Glomerular visceral epithelial cell (primary cell): ENCODE results near the gene FAM120B.

Experiments used
- DNase-seq: peaks from one replicate; pipeline ENCODE4 v3.0.0-alpha.2; 2016; ENCODE audit errors: extremely low spot score

FAM120B gene

DNA sequence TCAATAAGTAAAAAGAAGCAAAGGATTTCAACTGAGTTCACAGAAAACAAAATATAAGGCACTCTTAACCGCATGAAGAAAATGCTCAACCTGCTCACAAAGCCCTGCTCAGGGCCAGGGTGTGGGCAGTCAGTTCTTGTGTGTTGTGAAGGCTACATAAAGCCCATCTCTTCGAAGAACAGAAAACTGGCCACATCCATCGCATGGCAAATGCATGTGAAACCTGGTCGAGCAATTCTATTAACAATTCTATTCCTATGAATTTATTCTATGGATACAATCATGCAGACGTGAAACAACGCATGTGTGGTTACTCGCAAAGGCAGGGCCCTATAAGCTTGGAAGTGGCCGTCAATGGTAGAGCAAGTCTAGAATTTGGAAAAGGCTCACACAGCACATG, 136.0 kb downstream of the FAM120B start:
- DNase-seq: no peak

GRCh38 chr6:170443151-170443662, 136.6 kb downstream of the FAM120B start:
- no peak for DNase-seq

- no peak for DNase-seq
Observed at GRCh38 chr6:170444056-170444591, 137.6 kb downstream of the FAM120B start.

- DNase-seq: peak; percentile 22
Observed at GRCh38 chr6:170444811-170445211, 138.3 kb downstream of the FAM120B start.

DNA sequence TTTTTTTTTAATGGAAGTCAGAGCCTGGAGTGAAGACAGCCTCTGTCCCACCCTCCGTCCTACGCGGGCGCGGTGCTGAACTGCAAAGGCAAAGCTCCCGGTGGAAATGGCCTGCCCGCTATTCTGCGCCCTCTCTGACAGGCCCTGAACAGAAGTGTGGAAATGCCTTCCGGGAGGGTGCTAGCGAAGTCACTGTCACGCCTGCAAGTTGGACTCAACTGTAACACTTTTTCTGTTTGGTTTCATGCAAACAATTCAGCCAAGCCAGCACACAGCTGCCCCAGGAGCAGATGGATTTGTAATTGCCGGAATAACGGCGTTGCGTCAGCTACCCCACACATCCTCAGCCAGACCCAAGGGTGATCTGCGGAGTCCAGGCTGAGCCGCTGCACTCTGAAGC, 138.9 kb downstream of the FAM120B start:
- DNase-seq: no peak

- DNase-seq: no peak
Observed at GRCh38 chr6:170445971-170446370, 139.4 kb downstream of the FAM120B start.

DNA sequence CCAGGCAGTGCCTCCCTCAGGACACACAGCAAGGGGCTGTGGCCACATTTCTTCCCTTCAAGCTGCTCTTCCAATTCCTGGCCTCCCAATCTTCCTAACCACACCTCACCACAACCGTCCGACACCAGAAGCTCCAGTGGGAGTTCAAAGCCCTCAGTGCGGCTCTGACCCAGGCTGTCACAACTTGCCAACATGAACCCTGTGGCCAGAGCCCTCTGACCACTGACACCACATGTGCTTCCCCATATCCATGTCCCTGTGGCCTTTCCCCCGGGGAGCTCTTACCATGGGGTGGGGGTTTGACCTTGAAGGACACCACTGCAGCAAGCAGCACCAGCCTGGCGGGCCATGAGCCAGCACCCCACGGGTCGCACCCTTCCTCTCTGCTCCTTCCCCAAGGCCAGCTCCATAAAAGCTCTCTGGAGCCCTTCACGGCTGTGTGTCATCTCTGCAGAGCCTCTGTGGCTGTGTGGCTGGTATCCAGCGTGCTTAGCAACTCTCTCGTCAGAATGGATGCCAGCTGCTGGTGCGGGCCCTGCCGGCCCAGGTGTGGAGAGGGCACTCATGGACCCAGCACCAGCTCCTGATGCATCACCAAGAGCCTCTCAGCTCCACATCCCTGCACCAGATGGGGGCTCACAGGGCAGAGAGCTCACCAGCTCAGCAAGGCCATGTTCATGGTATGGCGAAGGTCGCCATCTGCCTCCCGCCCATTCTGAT, 140.4 kb downstream of the FAM120B start:
- no peak for DNase-seq

DNA sequence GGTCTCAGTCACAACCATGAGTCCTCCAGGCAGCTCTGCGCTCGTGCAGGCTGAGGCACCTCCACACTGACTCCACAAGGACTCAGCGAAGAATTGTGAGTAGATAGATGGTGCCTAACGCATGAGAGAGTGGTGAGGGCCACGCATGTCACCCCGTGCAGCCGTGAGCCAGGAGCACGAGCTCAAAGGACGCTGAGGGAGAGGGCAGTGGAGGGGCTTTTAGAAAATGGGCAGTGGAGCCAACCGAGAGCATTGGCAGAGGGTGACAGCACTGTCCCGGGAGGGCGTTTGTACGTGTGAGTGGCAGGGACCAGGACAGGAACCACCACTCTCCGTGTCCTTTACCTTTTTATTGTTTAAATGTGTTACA, 141.0 kb downstream of the FAM120B start:
- DNase-seq: no peak

- DNase-seq: no peak
Observed at GRCh38 chr6:170448317-170448716, 141.8 kb downstream of the FAM120B start.

GRCh38 chr6:170448751-170449630, 142.4 kb downstream of the FAM120B start:
- DNase-seq: no peak

DNA sequence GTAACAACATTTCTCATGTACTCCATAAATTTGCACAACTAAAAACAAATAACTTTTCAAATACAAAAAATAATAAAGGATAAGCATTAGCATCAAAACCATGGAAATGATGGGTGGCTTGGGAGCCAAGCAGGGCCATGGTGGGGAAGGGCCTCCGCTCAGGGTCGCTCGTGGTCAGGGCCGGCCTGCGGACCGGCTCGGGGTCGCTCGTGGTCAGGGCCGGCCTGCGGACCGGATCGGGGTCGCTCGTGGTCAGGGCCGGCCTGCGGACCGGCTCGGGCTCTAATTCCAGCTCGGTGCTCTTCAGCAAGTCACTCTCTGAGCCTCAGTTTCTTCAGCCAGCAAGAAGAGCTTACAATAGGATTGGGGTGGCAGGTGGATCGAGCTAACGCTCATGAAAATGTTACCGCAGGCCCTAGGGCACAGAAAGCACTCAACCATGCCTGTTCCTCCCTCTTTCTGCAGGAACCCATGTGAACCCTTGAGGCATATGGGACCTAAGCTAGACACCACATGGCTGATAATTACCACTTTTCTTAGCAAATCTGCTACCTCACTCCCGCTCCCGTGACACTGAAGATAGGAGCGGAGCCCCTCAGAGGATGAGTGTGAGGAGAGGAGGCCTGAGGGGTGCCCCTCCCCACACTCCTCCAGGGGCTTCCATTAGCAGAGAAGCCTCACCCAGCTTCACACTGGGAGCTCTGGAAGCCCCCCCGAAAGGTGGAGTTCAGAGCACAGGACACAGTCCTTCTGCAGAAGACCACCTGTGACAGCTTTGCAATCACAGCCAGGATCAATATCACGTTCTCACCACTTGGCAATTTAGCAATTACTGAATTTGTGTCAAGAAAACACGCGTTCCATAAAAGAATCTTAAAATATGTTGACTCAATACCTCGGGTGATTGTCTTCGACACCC, 143.5 kb downstream of the FAM120B start:
- no peak for DNase-seq

DNA sequence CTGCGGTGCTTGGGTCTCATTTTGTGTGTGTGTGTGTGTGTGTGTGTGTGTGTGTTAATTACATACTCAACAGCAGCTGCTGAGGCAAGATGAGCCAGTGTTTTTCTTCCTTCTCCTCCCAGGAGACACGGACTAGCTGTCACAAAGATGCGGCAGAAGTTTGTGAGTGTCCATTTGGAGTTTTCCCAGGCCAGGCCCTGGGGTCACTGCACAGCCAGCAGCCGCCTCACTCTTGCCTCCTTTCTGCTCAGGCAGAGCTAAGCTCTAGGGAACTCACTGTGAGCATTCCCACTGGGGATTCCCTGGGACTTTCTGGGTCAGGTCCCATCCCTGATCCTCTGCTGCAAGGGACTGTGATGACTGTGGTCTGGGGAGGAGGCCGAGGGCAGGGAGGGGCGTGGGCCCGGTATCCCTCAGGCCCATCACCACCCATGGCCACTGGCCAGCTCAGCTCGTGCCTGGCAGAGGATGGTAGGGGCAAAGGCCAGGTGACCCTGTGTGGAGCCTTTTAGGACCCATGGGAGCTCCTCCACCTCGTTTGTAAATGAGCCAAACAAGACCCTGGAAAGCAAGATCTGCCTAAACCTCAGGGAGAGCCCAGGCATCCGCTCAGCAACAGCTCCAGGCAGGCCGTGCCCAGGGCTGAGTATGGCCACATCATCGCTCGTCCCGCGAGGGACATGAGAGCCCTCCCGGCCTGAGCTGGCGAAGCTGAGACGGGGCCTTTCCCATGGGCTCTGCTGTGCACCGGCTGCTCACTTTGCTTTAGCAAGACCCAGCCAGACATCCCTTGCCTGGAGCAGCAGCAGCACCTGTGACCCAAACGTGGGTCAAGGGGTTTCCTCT, 144.6 kb downstream of the FAM120B start:
- DNase-seq: no peak

GRCh38 chr6:170451762-170452651, 145.4 kb downstream of the FAM120B start:
- no peak for DNase-seq

DNA sequence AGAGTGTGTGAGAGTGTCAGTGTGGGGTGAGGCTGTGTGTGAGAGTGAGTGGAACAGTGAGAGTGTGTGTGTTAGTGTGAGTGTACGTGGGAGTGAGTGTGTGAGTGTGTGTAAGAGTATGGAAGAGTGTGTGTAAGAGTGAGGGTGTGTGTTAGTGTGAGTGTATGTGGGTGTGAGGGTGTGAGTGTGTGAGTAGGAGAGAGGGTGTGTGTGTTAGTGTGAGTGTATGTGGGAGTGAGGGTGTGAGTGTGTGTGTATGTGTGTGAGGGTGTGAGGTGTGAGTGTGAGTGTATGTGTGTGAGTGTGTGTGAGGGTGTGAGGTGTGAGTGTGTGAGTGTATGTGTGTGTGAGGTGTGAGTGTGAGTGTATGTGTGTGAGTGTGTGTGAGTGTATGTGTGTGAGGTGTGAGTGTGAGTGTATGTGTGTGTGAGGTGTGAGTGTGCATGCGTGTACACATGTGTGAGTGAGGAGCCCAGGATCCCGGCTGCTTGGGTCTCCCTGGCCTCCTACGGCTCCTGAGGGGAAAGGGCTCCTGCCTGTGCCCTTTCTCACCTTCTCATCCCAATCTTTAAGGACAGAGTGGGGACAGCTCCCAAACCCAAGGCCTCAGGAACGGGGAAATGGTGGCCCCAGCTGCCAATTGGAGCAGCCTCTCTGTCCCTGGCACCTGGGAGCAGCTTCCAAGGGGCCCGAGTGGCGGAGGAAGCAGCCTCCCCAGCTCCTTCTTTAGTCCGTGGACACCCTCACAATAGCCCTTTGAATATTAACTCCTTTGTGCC, 146.4 kb downstream of the FAM120B start:
- DNase-seq: no peak

DNA sequence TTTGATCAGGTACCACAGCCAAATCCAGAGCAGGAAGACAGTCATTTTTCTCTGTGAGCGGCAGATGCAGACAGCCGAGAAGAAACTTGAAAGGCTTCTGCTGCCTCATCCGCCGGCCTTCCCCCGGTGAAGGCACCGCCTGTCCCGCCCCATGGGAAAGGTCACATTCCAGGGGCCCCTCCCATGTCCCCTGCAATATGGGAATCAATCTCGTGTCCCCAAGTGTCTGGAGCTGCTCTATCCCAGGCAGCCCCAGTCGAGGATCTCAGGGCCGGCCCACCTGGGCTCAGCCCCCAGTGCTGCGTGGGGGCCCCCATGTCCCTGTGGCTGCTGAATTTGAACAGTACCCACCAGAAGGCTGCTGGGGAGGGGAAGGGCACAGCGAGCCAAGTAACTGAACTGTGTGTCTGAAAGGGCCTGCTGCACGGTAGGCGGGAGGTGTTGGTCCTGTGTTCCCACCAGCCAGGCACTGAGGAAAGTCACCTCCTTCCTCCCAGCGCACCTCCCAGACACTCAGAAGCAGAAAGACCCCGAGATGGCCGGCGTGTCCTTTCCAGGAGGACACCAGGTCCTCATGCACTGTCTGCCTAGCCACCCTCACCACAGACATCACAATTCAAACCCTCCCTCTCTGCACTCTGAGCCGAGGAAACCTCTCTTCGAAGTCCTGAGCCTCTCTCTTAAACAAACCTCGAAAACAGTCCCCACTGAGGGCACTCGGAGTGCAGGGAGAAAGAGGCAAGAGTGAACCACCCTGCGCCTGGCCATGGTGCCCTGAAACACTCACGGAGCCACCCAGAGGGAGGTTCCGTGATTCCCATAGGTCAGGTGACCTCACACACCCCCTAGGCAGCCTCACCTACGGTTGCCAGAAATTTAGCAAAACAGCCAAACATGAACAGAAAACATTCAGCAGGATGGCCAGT, 147.3 kb downstream of the FAM120B start:
- DNase-seq: no peak

DNA sequence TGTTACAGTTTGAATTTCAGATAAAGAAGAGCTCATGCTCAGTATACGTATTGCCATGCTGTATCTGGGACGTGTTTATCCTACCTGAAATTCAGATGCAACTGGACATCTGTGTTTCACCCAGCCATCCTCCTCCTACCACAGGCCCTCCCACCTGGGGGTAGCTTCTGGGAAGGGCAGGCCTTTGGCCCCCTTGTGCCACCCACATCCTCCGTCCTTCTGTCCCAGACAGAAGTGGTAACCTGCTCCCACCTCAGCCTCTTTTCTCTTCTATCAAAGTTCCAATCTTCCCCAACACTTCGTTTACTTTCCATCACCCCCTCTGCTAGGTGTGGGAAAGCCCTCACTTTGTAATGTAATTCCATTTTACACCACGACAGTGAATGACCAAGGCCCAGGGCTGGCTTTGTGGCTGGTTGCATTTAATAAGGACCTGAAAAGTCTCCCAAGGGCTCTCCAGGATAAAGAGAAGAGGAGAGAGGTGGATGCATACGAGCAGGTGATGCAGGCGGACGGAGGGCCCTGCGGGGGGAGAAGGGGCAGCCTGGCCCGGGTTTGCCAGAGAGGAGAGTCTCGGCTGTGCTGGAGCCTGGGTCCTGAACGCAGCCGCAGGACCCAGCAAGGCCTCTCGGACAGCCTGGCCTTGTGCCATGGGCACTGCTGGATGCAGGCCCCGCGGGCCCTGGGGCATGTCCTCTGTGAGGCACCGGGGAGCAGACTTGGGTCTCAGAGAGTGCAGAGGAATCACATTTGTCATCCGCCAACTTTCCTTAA, 148.1 kb downstream of the FAM120B start:
- no peak for DNase-seq
